Panc1 (cell line): Measurements from ENCODE around the gene CDCP1.

Experiments used
- CTCF ChIP-seq: fragments of 450-650 bp; IDR thresholded peaks from 2 replicates; pipeline ENCODE4 v1.5.1; 2017; ENCODE audit warnings: mild to moderate bottlenecking
- POLR2AphosphoS5 ChIP-seq: IDR thresholded peaks from 2 replicates; pipeline ENCODE4 v1.6.1; 2012; ENCODE audit warnings: mild to moderate bottlenecking, low read depth, low read length, moderate library complexity
- REST ChIP-seq, 2 experiments: IDR thresholded peaks; 2 replicates each; pipeline ENCODE4 v1.6.1; 2011 to 2012; ENCODE audit warnings: low read depth in 2 of 2, control low read depth in 1 of 2, low read length in 1 of 2, mild to moderate bottlenecking in 1 of 2, moderate library complexity in 1 of 2; ENCODE audit not compliant: insufficient read depth in 1 of 2
- SIN3A ChIP-seq: IDR thresholded peaks from 2 replicates; pipeline ENCODE4 v1.6.1; 2012; ENCODE audit warnings: low read depth, mild to moderate bottlenecking, low read length, moderate library complexity, borderline replicate concordance; ENCODE audit not compliant: insufficient read depth
- TCF7L2 ChIP-seq: IDR thresholded peaks from 2 replicates; pipeline ENCODE4 v1.6.1; 2011; ENCODE audit warnings: mild to moderate bottlenecking, low read depth, low read length, inconsistent platforms

GRCh38 chr3:45087155-45087554, 59.0 kb downstream of the CDCP1 start:
- TF ChIP-seq POLR2AphosphoS5 (no peak), CTCF (no peak), REST (IDR thresholded peaks at IDR 0.05; ENCODE audit: insufficient read depth in 1 of 2, low read depth in 2 of 2, low read length in 1 of 2) (no peak), SIN3A (no peak), TCF7L2 (no peak)
